IgD-negative memory B cell (primary cell): Measurements from ENCODE around the gene CATSPER1. TPM values are rescaled to one million over a fixed set of nuclear protein-coding genes. Genes with fewer than 3 reads are reported as not detected.

ENCODE experiments used
- polyA plus RNA-seq: library from polyadenylated mRNA; unstranded; fragments of 300-500 nt; fragmentation: Illumina TruSeq; gene quantifications from one replicate; pipeline ENCODE4 v1.2.3, GENCODE V29; 2021

The CATSPER1 gene
- polyA plus RNA-seq, 1 donor from 2014 or later: not detected

Other genes with a start within 250 kb of the CATSPER1 start
- gene AP5B1, start 245.5 kb downstream of the CATSPER1 start, polyA plus RNA-seq: 17.2 TPM
- gene OVOL1, start 239.4 kb downstream of the CATSPER1 start, polyA plus RNA-seq: not detected
- 0.78 TPM for gene SNX32, start 192.5 kb downstream of the CATSPER1 start, polyA plus RNA-seq
- 2,244 TPM for gene CFL1, start 168.3 kb downstream of the CATSPER1 start, polyA plus RNA-seq
- gene MUS81, start 166.0 kb downstream of the CATSPER1 start, polyA plus RNA-seq: 38.7 TPM
- 0.29 TPM for gene EFEMP2, start 153.7 kb downstream of the CATSPER1 start, polyA plus RNA-seq
- 29.2 TPM for gene CTSW, start 146.6 kb downstream of the CATSPER1 start, polyA plus RNA-seq
- 97.0 TPM for gene FIBP, start 138.0 kb downstream of the CATSPER1 start, polyA plus RNA-seq
- 83.9 TPM for gene CCDC85B, start 135.8 kb downstream of the CATSPER1 start, polyA plus RNA-seq
- 0.79 TPM for gene FOSL1, start 126.1 kb downstream of the CATSPER1 start, polyA plus RNA-seq
- 61.6 TPM for gene C11orf68, start 107.4 kb downstream of the CATSPER1 start, polyA plus RNA-seq
- 90.7 TPM for gene DRAP1, start 107.1 kb downstream of the CATSPER1 start, polyA plus RNA-seq
- not detected for gene TSGA10IP, start 81.0 kb downstream of the CATSPER1 start, polyA plus RNA-seq
- gene SART1, start 64.7 kb downstream of the CATSPER1 start, polyA plus RNA-seq: 53.1 TPM
- 35.8 TPM for gene EIF1AD, start 24.3 kb downstream of the CATSPER1 start, polyA plus RNA-seq
- 284 TPM for gene BANF1, start 24.0 kb downstream of the CATSPER1 start, polyA plus RNA-seq
- not detected for gene CST6, start 14.5 kb downstream of the CATSPER1 start, polyA plus RNA-seq
- gene GAL3ST3, start 22.7 kb upstream of the CATSPER1 start, polyA plus RNA-seq: not detected
- 91.8 TPM for gene SF3B2, start 25.9 kb upstream of the CATSPER1 start, polyA plus RNA-seq
- gene PACS1, start 43.8 kb upstream of the CATSPER1 start, polyA plus RNA-seq: 72.9 TPM
- 13.6 TPM for gene KLC2, start 231.2 kb upstream of the CATSPER1 start, polyA plus RNA-seq
- 14.8 TPM for gene RAB1B, start 242.2 kb upstream of the CATSPER1 start, polyA plus RNA-seq